NCI-H524 (cell line): Measurements from ENCODE around the gene SCAP.
A peak's percentile ranks its signal among the peaks of the same experiment; 100 is the strongest.
"Not testable (repeated sequence)": the region's sequence is repeated elsewhere in the genome, so short reads cannot be mapped to it uniquely, and the experiment has no call there.

Experiments
- DNase-seq, 2 experiments: peaks; one replicate each; lab custom pipeline; 2025; lab: John Stamatoyannopoulos, UW

The SCAP gene

GRCh38 chr3:47475570-47476329 is at the start of gene SCAP:
Gene SCAP, minus strand, starts transcription at chr3:47475941. Its CDS starts 32,948 bp downstream, at chr3:47442993.
- DNase-seq = peak; percentile 54 to 83

DNA sequence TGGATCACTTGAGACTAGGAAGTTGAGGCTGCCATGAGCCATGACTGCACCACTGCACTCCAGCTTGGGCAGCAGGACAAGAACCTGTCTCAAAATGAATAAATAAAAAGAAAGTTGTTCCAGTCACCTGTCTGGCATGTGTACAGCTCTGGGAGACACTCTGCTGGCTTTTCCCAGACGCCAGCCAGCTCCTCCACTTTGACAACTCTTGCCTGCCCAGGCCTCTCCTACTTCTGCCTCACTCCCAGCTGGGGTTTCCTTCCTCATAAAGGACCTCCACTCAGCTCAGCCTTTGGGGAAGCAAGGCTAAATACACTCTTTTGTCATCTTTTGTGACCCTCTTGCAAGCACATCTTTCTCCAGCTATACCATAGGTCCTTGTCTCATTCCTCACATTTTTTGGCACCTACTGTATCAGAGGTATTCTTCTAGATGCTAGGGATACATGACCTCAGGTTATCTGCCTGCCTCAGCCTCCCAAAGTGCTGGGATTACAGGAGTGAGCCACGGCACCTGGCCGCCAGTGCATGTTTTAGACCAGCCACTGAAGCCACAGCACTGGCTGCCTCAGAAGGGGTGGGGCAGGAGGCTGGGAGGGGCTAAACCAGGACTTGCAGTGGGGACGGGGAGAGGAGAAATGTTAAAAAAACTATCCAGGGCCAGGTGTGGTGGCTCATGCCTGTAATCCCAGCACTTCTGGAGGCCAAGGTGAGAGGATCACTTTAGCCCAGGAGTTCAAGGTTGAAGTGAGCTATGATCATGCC is 47.8 kb upstream of the SCAP start:
- DNase-seq = no peak

DNA sequence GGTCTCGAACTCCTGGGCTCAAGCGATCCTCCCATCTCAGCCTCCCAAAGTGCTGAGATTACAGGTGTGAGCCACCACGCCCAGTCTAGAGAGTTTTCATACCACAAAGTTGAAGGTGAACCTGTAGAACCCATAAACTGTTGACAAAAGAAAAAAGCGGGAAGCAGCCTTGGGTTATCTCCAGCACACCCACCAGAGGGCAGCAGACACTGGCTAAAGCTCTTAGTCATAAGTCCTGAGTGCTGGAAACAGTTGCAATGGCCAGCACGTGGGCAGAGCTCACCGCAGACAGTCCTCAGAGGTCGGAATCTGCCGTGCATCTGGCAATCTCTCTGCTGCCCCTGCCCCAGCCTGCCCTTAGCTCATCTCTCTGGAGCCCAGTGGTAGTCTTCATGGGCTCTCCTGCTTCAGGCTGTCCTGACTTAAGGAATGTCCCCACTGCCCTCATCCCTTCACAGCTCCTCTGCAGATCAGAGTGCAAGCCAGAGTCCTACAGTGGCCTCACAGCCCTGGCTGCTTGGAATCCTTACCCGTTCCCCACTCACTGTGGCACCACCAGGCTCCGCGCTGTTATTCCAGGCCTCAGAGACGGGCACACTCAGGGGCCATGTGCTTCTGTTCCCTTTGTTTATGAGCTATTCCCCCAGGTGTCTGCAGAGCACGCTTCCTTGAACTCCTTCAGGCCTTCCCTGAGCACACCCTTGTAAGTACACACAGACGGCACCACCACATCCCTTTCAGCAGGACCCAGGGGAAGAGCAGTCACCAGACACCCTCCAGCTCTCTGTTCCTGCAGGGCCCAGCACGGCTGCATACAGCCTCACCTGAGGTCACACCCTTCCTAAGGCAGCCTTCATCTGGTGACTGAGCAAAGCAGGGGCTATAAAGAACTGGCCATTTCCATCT is 46.6 kb upstream of the SCAP start:
- DNase-seq = peak; percentile 67 to 92

GRCh38 chr3:47520756-47521155 is 45.0 kb upstream of the SCAP start:
- DNase-seq = peak; percentile 6 to 57

- DNase-seq = no peak
Observed at GRCh38 chr3:47517937-47518336, 42.2 kb upstream of the SCAP start.

DNA sequence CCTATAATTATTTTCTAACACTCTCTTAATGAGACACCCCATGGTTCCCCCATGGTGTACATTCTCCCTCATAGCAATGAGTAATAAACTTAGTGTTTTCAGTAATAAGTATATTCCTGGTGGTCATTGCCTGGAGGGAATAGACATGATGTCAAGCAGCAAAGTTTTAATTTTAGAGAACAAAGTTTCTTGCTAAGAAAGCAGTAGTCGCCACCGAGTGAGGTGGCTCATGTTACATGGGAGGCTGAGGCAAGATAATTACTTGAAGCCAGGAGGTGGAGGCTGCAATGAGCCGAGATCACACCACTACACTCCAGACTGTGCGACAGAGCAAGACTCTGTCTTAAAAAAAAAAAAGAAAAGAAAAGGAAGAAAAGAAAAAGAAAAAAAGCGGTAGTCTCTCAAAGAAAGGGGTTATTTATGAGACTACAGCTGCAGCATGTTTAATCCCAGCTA is 40.2 kb upstream of the SCAP start:
- DNase-seq = peak; percentile 9 to 18

DNA sequence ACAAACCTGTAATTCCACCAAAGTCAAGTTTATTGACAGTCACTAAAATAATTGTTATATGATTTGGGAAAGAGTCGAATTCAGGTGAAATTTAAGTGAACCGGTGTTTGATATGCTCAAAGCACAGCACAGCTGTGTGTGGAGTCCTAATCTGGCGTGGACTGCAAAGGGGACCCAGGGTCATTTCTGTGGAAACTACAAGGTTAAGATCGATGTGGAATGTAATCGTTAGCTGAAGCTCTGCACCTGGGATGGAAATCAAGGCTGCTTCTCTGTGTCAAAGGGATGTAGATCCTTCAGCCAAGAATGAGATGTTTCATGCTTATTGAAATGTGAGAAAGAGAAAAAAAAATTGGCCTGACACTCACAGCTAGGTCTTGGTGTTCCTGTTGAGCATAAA is 39.4 kb upstream of the SCAP start:
- no peak for DNase-seq

- DNase-seq = peak; percentile 96
Observed at GRCh38 chr3:47513125-47513929, 37.6 kb upstream of the SCAP start, which contains the start of gene ELP6. Gene ELP6, minus strand, starts transcription at chr3:47513712. Its CDS starts 122 bp downstream, at chr3:47513590.

GRCh38 chr3:47512416-47513124 is 36.8 kb upstream of the SCAP start:
- peak in 1 of 2 experiments; percentile 1 for DNase-seq

GRCh38 chr3:47505267-47505666 is 29.5 kb upstream of the SCAP start:
- DNase-seq = not testable (repeated sequence)

DNA sequence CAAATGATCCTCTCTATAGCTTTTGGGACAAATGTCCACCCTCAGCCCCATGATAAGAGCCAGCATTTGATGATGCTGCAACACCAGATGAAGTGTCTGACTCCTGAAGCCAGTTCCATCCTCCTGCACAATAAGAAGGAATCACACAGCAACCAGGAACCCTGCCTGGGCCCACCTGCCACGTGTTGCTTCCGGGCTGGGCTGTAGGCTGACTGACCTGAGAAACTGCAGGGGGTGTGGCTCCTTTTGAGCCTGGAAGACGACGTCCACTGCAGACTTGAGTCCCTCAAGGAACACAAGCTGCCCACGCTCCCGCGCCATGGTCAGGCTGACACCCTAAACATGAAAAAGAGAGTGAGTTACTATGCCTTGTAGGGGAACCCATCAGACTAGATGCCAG is 28.4 kb upstream of the SCAP start:
- no peak for DNase-seq

- no peak for DNase-seq
Observed at GRCh38 chr3:47503033-47503432, 27.3 kb upstream of the SCAP start.

- no peak for DNase-seq
Observed at GRCh38 chr3:47496892-47497291, 21.2 kb upstream of the SCAP start.

- no peak for DNase-seq
Observed at GRCh38 chr3:47495886-47496285, 20.1 kb upstream of the SCAP start.

GRCh38 chr3:47495111-47495510 is 19.4 kb upstream of the SCAP start:
- no peak for DNase-seq

- DNase-seq = no peak
Observed at GRCh38 chr3:47491777-47492176, 16.0 kb upstream of the SCAP start.

DNA sequence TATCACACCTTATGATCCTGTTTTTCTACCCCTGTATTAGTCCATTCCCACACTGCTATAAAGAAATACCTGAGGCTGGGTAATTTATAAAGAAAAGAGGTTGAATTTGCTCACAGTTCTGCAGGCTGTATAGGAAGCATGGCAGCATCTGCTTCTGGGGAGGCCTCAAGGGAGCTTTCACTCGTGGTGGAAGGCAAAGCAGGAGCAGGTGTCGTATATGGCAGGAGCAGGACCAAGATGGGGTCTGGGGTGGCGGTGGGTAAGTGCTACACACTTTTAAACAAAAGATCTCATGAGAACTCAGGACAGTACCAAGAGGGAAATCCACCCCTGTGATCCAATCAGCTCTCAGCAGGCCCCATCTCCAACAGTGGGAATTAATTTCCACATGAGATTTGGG is 15.4 kb upstream of the SCAP start:
- DNase-seq = no peak

DNA sequence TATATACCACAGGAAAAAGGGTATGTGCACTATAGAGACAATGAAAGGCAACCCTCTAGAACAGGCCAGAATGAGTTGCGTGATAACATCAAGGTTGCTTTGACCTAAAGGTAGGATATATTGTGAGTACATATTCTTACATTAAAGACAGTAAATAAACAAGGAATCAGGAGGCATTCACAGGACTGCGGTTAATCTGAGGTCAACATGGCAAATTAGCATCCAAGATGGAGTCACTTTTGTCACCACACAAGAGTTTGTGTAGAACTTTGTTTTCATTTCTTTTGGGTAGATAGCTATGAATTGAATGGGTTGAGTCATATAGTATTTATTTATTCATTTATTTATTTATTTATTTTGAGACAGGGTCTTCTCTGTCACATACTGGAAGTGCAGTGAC is 11.5 kb upstream of the SCAP start:
- DNase-seq = no peak

DNA sequence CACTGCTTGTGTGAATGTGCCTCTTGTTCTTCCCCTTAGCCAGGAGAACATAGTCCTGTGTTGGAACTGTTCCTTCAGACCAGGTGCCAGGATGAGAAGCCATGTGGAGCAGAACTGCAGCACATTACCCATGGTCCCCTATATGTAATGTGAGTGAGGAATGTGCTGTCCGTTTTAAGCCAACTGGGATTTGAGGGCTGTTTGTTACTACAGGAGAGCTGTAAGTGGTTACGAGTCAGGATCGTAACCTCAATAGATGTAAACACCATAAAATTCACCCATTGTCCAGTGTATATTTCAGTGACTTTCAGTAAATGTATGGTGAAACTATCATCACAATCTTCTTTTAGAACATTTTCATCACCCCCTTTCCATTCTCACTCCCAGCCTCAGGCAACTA is 10.1 kb upstream of the SCAP start:
- no peak for DNase-seq

GRCh38 chr3:47482366-47482765 is 6.6 kb upstream of the SCAP start:
- DNase-seq = peak in 1 of 2 experiments; percentile 33

DNA sequence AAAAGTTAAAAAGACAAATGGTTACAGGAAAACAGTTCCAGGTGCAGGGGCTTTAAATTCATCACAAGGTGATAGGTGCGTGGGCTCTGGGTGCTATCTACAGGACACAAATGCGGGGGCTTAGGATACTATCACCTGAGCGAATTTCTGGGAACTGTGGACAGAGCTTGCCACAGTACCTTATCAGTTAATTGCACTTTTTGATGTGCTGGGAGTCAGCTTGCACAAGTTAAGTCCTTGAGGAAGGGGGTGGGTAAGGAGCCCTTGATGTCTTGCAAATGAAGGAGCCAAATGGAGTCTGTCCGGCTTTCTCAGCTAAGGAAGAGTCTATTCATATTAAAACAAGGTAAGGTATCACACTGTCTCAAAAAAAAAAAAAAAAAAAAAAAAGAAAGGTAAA is 6.0 kb upstream of the SCAP start:
- DNase-seq = not testable (repeated sequence)
